ACC112 (cell line): ENCODE measurements around the gene PCARE.

Experiments used
- H2AFZ ChIP-seq: fragments of 200-600 bp; sonication (generic); one replicate; pipeline ENCODE4 v1.6.0; 2017; ENCODE audit warnings: antibody characterized with exemption, low read length; ENCODE audit not compliant: unreplicated experiment
- H3K27ac ChIP-seq: fragments of 200-600 bp; sonication (generic); 2 replicates; pipeline ENCODE4 v1.5.1; 2014; ENCODE audit warnings: low read depth, mild to moderate bottlenecking, antibody characterized with exemption, low read length, moderate library complexity
- H3K27me3 ChIP-seq: fragments of 200-600 bp; sonication (generic); 2 replicates; pipeline ENCODE4 v1.6.1; 2014; ENCODE audit warnings: mild to moderate bottlenecking, antibody characterized with exemption, low read length, moderate library complexity, mixed read lengths; ENCODE audit not compliant: insufficient read depth
- H3K36me3 ChIP-seq: fragments of 200-600 bp; sonication (generic); 2 replicates; pipeline ENCODE4 v1.6.1; 2016; ENCODE audit warnings: mild to moderate bottlenecking, antibody characterized with exemption, low read length, moderate library complexity, mixed read lengths; ENCODE audit not compliant: insufficient read depth
- H3K4me1 ChIP-seq: fragments of 200-600 bp; sonication (generic); one replicate; pipeline ENCODE4 v1.6.1; 2016; ENCODE audit warnings: low read length, mixed read lengths; ENCODE audit not compliant: insufficient read depth, unreplicated experiment, control insufficient read depth
- H3K4me3 ChIP-seq: fragments of 200-600 bp; sonication (generic); 2 replicates; pipeline ENCODE4 v1.5.1; 2014; ENCODE audit warnings: mild to moderate bottlenecking, low read depth, low read length
- H3K79me2 ChIP-seq: fragments of 200-600 bp; sonication (generic); one replicate; pipeline ENCODE4 v1.6.0; 2016; ENCODE audit warnings: low read length; ENCODE audit not compliant: control insufficient read depth, unreplicated experiment, insufficient read depth

PCARE gene

DNA sequence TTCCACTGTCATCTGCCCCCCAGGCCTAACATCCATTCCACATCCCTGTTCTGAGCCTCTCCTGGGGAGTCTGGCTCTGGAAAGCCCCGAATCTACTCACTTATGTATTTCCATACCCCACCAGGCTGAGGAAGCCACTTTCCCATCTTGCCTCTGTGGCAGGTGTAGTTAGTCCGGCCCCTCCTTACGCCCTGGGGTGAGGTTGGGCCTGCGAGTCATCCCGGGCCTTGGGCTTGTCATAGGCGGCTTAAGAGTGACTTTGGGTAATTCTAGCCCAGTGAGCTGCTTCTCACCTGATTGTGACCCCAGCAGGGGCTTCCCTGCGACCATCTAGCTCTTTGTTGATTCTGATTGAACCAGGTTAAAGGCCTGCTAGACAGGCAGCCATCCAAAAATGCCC, 21.1 kb downstream of the PCARE start:
- H2AFZ ChIP-seq, result peak overlapping the region; percentile 62
- peaks cover 6% of the 10 kb centered on the region for H3K4me1 ChIP-seq
- no peak overlapping the region for H3K4me3 ChIP-seq
- H3K27ac ChIP-seq, result no peak overlapping the region
- no peaks in the 10 kb centered on the region for H3K79me2 ChIP-seq
- no peaks in the 10 kb centered on the region for H3K36me3 ChIP-seq
- H3K27me3 ChIP-seq, result no peaks in the 10 kb centered on the region

DNA sequence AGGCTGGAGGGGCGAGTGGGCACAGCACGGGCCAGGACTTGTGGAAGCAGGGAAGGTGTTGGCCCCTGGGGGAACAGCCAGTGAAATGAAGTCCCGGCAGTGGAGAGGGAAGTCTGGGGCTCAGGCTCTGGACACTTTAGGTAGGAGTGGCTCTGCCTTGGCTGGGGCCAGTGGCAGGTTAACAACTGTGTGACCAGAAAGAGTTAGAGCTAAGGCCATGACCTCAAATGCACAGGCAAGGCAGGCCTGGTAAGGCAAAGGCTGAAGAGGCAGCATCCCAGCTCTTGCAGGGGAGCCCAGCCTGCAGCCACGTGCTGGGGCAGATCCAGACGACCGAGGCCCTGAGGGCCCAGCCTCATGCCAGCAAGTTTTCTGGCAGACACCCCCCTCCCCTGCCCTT, 21.5 kb downstream of the PCARE start:
- Histone ChIP-seq H3K27me3 (no peaks in the 10 kb centered on the region), H3K36me3 (no peaks in the 10 kb centered on the region), H3K4me3 (no peak overlapping the region), H3K27ac (no peak overlapping the region), H3K4me1 (peaks cover 6% of the 10 kb centered on the region), H3K79me2 (no peaks in the 10 kb centered on the region), H2AFZ (no peak overlapping the region)

DNA sequence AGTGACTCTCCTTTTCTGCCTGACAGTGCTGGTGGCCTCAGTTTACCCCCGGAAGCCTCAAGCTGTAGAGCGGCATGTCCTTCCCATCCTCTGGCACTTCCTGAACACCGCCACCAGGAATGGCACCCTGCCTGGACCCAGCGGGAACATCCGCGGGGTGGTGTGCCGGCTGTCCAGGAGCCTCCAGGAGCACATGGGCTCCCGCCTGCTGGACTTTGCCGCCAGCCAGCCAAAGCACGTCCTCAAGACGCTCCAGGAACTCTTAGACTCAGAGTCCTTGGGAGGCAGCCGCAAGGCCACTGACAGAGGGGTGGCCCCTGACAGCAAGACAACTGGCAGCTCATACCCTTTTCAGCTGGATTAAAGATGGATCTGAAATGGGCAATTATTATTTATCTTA, 22.6 kb downstream of the PCARE start:
- Histone ChIP-seq H3K27me3 (no peaks in the 10 kb centered on the region), H3K27ac (no peak overlapping the region), H2AFZ (no peak overlapping the region), H3K36me3 (no peaks in the 10 kb centered on the region), H3K79me2 (no peaks in the 10 kb centered on the region), H3K4me3 (no peak overlapping the region), H3K4me1 (peaks cover 6% of the 10 kb centered on the region)

- Histone ChIP-seq H3K27me3 (no peaks in the 10 kb centered on the region), H3K4me3 (no peak overlapping the region), H2AFZ (no peak overlapping the region), H3K4me1 (peaks cover 6% of the 10 kb centered on the region), H3K79me2 (no peaks in the 10 kb centered on the region), H3K36me3 (no peaks in the 10 kb centered on the region), H3K27ac (no peak overlapping the region)
Observed at GRCh38 chr2:29050591-29050990, 23.7 kb downstream of the PCARE start.

DNA sequence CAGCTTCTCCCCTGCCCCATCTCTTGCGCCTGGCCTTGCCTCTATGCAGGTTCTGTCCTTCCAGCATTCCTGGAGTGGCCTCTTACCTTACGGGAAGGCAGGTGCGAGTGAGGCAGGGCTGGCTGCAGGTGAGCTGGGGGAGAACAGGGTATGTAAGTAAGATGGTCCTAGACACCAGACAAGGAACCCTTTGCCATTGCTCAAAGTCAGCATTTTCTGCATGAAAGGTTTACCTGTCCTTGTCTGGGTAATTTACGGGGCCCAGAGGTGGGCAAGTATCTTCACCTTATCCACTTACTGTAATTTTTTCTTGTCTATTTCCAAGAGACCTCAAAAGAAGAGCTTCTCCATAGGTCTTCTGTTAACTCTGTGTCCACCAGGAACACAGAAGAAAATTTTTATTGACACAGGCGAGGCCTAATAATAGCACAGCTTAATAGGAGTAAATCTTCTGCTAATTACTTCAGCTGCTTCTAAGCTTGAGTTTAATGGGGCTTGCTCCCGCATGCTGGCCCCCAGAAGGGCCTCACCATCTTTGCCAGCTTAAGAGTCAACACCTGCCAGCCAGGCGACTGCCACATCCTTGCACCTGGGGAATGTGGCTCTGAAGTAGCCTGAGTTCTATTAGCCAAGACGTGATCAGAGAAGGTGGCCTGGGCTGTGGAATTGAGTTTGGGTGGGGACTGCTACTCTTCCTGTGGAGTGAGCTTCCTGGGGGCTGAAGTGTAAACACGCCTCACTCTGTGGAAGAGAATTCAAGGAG, 27.1 kb downstream of the PCARE start:
- Histone ChIP-seq H3K36me3 (no peaks in the 10 kb centered on the region), H3K27me3 (no peaks in the 10 kb centered on the region), H3K79me2 (no peaks in the 10 kb centered on the region), H3K4me1 (no peaks in the 10 kb centered on the region), H3K27ac (no peak overlapping the region), H2AFZ (no peak overlapping the region), H3K4me3 (no peak overlapping the region)

DNA sequence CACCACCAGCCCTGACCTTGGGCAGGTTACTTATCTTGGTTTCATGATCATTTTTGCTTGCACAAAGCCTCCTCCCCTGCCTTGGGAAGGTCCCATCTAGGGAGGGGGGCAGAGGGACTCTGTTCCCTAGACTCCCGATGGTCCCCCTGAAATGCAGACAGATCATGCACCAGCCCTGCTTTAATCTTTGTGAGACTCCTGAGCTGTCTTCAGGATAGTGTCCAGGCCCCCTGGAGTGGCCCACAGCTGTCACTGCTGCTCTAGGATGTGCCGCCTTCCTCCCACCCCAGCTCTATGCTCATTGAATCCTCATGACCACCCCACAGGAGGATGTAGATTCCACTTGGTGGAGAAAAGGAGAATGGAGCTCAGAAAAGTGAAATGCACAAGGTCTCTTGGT, 28.0 kb downstream of the PCARE start:
- Histone ChIP-seq H3K27ac (no peak overlapping the region), H3K4me1 (no peaks in the 10 kb centered on the region), H3K36me3 (no peaks in the 10 kb centered on the region), H3K79me2 (no peaks in the 10 kb centered on the region), H2AFZ (no peak overlapping the region), H3K27me3 (no peaks in the 10 kb centered on the region), H3K4me3 (no peak overlapping the region)

DNA sequence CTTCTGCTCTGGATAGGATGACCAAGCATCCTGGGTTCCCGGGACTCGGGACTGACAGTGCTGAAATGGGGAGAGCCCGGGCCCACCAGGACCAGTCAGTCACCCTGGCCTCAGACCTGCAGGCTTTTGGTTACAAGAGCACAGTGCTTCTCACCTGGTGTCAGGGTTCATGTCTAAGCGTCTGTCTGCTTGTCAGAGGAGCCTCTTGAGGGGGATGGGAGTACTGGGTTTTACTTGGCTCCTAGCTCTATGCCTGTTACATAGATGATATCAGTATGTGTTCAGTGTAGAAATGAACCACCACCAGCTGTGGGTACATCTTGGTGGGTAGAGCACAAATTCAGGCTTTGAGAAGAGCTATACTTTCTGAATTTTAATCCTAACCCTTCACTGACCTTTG, 29.9 kb downstream of the PCARE start:
- no peak overlapping the region for H3K27ac ChIP-seq
- H3K4me1 ChIP-seq, result no peaks in the 10 kb centered on the region
- H3K27me3 ChIP-seq, result no peaks in the 10 kb centered on the region
- no peaks in the 10 kb centered on the region for H3K79me2 ChIP-seq
- no peak overlapping the region for H3K4me3 ChIP-seq
- no peak overlapping the region for H2AFZ ChIP-seq
- no peaks in the 10 kb centered on the region for H3K36me3 ChIP-seq

DNA sequence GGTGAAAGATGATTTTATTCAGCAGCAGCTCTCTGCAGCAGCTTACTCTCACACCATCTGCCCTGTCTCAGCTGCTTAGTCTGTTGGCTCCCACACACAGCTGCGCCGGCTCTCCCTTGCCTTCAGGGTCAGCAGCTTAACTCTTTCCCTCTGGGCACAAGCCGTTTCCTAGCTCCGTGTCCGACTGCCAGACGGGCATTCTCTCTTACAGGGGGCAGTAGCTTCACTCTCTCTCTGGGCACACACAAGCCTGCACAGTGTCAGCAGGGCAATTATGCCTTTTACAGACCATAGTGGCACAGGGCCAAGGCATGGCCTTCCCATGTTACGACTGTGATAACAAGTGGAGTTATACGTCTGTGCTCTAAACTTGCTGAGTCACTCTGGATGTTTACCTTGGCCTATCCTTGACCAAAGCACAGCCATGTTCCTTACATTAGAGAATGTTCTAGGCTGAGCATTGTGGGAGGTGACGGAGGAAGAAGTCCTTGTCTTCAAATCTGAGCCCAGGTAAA, 31.7 kb downstream of the PCARE start:
- H3K27ac ChIP-seq, result no peak overlapping the region

DNA sequence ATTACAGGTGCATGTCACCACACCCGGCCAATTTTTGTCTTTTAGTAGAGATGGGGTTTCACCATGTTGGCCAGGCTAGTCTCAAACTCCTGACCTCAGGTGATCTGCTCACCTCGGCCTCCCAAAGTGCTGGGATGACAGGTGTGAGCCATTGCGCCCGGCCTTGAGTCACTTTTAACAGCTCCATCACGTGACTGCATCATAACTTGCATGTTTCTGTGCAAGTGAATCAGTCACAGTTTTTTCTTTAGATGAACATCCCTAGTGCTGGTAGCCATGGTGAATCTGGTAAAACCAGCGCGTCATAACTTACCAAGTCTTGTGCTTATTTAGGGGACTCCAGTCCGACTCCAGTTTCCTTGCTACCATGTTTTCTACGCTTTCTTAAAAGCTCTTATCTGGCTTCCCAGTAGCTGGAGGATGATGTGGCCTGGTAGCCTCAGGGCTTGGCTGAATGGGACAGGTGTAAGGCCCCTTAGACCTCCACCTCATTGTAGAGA, 33.1 kb downstream of the PCARE start:
- no peak overlapping the region for H2AFZ ChIP-seq
- no peak overlapping the region for H3K27ac ChIP-seq
- no peaks in the 10 kb centered on the region for H3K27me3 ChIP-seq
- no peaks in the 10 kb centered on the region for H3K36me3 ChIP-seq
- H3K4me1 ChIP-seq, result no peaks in the 10 kb centered on the region
- H3K4me3 ChIP-seq, result no peak overlapping the region
- no peaks in the 10 kb centered on the region for H3K79me2 ChIP-seq

More for the DNA sequence above, 31.7 kb downstream of the PCARE start:
- Histone ChIP-seq H3K27me3 (no peaks in the 10 kb centered on the region), H3K4me1 (no peaks in the 10 kb centered on the region), H3K36me3 (no peaks in the 10 kb centered on the region), H3K79me2 (no peaks in the 10 kb centered on the region), H2AFZ (no peak overlapping the region), H3K4me3 (no peak overlapping the region)

DNA sequence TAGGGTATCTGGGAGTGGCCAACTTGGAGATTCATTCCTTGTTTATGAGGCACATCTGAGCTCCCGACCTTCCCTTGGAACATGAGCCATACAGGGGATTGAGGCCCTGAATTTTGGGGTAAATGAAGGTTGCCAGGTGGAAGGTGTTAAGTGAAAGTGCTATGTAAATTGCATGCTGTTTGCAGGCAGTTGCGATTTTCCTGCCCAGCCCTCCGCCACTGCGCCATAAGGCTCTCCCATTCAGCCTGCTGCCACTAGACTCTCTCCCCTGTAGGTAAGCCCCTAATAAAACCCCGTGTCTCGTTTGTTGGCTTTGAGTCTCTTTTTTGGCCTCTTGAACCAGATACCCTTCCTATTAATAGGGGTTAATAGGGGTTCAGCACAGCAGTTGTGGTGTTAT, 33.8 kb downstream of the PCARE start:
- H3K36me3 ChIP-seq, result no peaks in the 10 kb centered on the region
- H3K27ac ChIP-seq, result no peak overlapping the region
- H3K27me3 ChIP-seq, result no peaks in the 10 kb centered on the region
- H2AFZ ChIP-seq, result no peak overlapping the region
- H3K79me2 ChIP-seq, result no peaks in the 10 kb centered on the region
- no peaks in the 10 kb centered on the region for H3K4me1 ChIP-seq
- no peak overlapping the region for H3K4me3 ChIP-seq
